Ovary (tissue), 9 donors: ENCODE data around the gene RAD52. TPM values are rescaled to one million over a fixed set of nuclear protein-coding genes. Genes with fewer than 3 reads are reported as not detected.

Experiments used
- DNase-seq, 5 donors: peaks; one replicate each; pipeline ENCODE4 v3.0.0-alpha.2; 2019 to 2020
- H3K27ac ChIP-seq, 2 donors: fragments of 200-600 bp; one replicate each; pipeline versions ENCODE4 v1.5.1 to v1.8.0; 2019 to 2022
- H3K27me3 ChIP-seq: fragments of 200-600 bp; one replicate; pipeline ENCODE4 v1.8.0; 2022
- H3K36me3 ChIP-seq: fragments of 200-600 bp; sonication (generic); one replicate; pipeline ENCODE4 v1.5.1; 2019
- H3K4me1 ChIP-seq: one replicate; pipeline ENCODE4 v1.8.1; 2013; ENCODE audit warnings: mild to moderate bottlenecking, moderate library complexity; ENCODE audit not compliant: insufficient read depth
- H3K4me3 ChIP-seq: fragments of 200-600 bp; sonication (generic); one replicate; pipeline ENCODE4 v1.5.1; 2017
- H3K9me3 ChIP-seq, 2 donors: fragments of 200-600 bp in 1 of 2; sonication (generic) in 1 of 2; one replicate each; pipeline versions ENCODE4 v1.5.1 to v1.8.1; 2013 to 2019; ENCODE audit warnings: mild to moderate bottlenecking in 1 of 2, moderate library complexity in 1 of 2
- EP300 ChIP-seq: sonication (generic); formaldehyde crosslinking; IDR thresholded peaks from one replicate; pipeline ENCODE4 v1.6.1; 2017; ENCODE audit warnings: antibody characterized with exemption
- POLR2A ChIP-seq: fragments of 450-650 bp; IDR thresholded peaks from one replicate; pipeline ENCODE4 v1.6.1; 2017; ENCODE audit warnings: antibody characterized with exemption, mild to moderate bottlenecking, moderate library complexity
- WGBS, 3 donors: extraction: QIAGEN DNeasy Blood & Tissue Kit in 1 of 3; methylation state at CpG; one replicate each; pipeline versions ENCODE4 v1.1.5 to v1.1.7; 2013 to 2017; 5-methylcytosine and 5-hydroxymethylcytosine counted together
- intact Hi-C, 4 donors: fragments of 100-400 bp; cut with DNase I; formaldehyde crosslinking; loops; one replicate each; pipeline versions ENCODE4 v1.11.0 to v1.15.1; 2022 to 2023
- polyA plus RNA-seq, 2 donors: library from polyadenylated mRNA; stranded (reverse); fragments of 200-250 nt in 1 of 2; fragments of 350-450 nt in 1 of 2; fragmentation: Illumina TruSeq in 1 of 2; extraction: RNeasy Lipid Tissue Mini Kit (QIAGEN cat#74804) in 1 of 2; gene quantifications; one replicate each; pipeline ENCODE4 v1.2.3, GENCODE V29; 2013 to 2014
- total RNA-seq, 7 donors: library from RNA; depleted of rRNA in 2 of 7; stranded (reverse); fragments of >200 nt in 2 of 7; fragmentation: NEBNext Ultra II Directional in 3 of 7; extraction: Animal tissue kit (Norgen Biotek cat#: 25700) in 3 of 7; gene quantifications; one replicate each; pipeline versions ENCODE4 v1.1.0 to v1.2.4, GENCODE V29; 2016 to 2023
- TF ChIP-seq, protein P1 (sequence below), 3 donors: fragments of 450-650 bp in 2 of 3; fragments of 200-600 bp in 1 of 3; IDR thresholded peaks; one replicate each; pipeline versions ENCODE4 v1.5.1 to v1.8.0; 2016 to 2022; ENCODE audit warnings: antibody characterized with exemption in 3 of 3, mild to moderate bottlenecking in 1 of 3
- donor health status: DM: no; HTN: no; CAD: no; lungs with moderate emphysema.
- donor health status: DM: no; HTN: no; CAD: no.
- donor health status: Bipolar disorder and iron deficiency.
- donor health status: DM: yes; HTN: yes; CAD: no.
- donor health status: DM: no; HTN: no; CAD: no.
- donor health status: DM: yes; HTN: yes; CAD: no.

RAD52 gene
- total and polyA plus RNA-seq, 9 donors = 8.9 to 20.2 (median 13.0) TPM

DNA sequence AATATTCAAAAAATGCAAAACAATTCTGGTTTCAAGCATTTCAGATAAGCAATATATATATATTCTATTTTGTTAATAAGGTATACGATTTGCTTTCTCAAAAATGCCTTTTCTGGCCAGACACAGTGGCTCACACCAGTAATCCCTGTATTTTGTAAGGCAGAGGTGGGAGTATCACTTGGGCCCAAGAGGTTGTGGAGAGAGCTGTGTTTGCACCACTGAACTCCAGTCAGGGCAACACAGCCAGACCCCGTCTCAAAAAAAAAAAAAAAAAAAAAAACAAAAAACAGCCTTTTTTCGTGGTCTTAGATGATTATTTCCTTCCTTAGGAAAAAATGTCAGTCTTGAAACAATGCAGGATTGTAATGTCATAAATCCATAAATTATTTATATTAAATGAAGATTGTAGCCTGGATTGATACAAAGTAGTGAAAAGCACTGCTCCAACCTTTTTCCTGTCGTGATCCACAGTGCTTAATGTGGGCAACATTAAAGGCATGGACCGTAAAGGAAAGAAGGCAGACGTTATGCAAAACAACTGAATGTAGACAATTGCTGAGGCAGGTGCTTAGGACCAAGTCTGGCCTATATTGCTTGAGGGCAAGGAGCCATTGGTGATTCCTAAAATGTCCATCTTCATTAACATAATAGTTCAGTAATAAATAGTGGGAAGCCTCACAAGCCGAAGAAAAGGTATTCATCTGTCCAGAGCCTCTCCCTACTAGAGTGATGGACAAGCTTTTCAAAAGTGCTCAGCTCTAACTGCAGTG is 36.8 kb downstream of the RAD52 start:
- Histone ChIP-seq H3K4me3 (no peak overlapping the region), H3K27me3 (no peaks in the 10 kb centered on the region), H3K36me3 (no peaks in the 10 kb centered on the region), H3K4me1 (peaks cover 3% of the 10 kb centered on the region), H3K9me3 (no peaks in the 10 kb centered on the region), H3K27ac (no peak overlapping the region)
- TF ChIP-seq POLR2A = no peak
- TF ChIP-seq, protein P1, sequence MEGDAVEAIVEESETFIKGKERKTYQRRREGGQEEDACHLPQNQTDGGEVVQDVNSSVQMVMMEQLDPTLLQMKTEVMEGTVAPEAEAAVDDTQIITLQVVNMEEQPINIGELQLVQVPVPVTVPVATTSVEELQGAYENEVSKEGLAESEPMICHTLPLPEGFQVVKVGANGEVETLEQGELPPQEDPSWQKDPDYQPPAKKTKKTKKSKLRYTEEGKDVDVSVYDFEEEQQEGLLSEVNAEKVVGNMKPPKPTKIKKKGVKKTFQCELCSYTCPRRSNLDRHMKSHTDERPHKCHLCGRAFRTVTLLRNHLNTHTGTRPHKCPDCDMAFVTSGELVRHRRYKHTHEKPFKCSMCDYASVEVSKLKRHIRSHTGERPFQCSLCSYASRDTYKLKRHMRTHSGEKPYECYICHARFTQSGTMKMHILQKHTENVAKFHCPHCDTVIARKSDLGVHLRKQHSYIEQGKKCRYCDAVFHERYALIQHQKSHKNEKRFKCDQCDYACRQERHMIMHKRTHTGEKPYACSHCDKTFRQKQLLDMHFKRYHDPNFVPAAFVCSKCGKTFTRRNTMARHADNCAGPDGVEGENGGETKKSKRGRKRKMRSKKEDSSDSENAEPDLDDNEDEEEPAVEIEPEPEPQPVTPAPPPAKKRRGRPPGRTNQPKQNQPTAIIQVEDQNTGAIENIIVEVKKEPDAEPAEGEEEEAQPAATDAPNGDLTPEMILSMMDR (IDR thresholded peaks at IDR 0.05) = no peak
- TF ChIP-seq EP300 = no peak
- DNase-seq = no peak
- intact Hi-C loops = no loop called here
- WGBS, 3 donors = 76 to 78% (median 78%) methylated on average over 7 of the region's 7 CpGs

DNA sequence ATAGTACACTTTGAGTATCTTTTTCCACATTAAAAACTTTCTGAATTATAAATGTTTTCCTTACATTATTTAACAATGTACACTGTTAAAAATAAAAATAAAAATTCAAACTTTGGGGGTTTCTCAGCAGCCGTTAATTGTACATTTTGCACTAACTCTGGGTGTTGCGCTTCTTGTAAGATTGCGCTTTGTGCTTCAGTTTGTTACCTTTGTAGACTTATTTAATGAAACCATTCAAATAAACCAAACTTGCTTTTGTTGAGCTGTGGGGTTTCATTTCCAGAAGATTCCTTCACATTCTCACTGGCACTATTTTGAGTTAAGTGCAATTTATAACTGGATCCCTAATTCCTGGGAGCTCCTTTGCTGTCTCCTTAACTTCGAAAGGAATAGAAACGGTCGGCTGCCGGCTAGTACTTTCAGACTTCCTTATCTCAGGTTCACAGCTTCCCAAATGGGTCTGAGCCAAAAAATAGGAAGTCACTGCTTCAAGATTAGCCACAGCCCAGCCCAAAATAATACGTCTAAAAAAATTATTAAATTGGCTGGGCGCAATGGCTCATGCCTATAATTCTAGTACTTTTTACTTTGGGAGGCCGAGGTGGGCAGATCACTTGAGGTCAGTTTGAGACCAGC is 38.2 kb downstream of the RAD52 start:
- H3K9me3 ChIP-seq = no peaks in the 10 kb centered on the region
- H3K36me3 ChIP-seq = no peaks in the 10 kb centered on the region
- intact Hi-C loops = no loop called here
- no peak overlapping the region for H3K27ac ChIP-seq
- DNase-seq = no peak
- TF ChIP-seq, protein P1 (IDR thresholded peaks at IDR 0.05) = no peak
- TF ChIP-seq EP300 (no peak), POLR2A (no peak)
- WGBS, 3 donors = 46 to 50% (median 48%) methylated on average over 10 of the region's 10 CpGs
- H3K27me3 ChIP-seq = no peaks in the 10 kb centered on the region
- H3K4me3 ChIP-seq = no peak overlapping the region
- H3K4me1 ChIP-seq = peaks cover 3% of the 10 kb centered on the region

DNA sequence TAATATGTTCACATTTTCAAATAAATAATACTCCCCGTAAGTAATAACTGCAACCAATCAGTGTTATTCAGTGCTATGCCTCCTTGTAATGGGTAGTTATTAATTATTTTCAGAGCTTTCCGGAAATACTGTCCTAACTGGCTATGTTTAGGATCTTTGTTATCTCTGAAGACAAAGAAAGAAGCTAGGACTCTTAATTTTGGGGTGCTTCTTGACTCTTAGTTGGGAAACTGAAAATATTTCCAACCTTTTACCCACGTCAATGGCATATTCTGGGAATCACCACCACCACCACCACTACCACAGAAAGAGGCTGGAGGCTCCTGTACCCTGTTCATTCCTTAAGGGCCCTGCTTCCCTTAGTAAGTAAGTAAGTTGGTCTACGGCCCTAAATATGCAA is 39.1 kb downstream of the RAD52 start:
- WGBS, 3 donors = 69 to 74% (median 72%) methylated on average over 4 of the region's 4 CpGs

DNA sequence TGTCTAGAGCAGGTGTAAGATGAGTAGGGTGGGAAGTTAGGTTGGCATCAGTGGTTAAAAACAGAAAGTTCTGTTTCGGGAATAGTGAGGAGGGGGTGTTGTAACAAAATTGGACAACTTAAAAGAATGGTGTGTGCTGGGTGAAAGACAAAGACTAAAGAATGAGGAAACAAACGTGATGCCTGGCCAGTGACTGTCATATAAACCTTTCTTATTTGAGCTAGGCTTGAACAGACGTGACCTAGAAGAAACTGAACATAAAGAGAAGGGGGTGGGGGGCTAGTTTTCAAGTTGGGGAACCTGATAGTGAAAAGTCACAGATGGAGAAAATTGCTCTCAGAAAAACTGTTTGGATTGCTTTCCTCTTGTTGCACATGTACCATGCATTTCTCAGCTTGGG is 39.6 kb downstream of the RAD52 start:
- Histone ChIP-seq H3K4me1 (peaks cover 3% of the 10 kb centered on the region), H3K27ac (no peak overlapping the region), H3K27me3 (no peaks in the 10 kb centered on the region), H3K4me3 (no peak overlapping the region), H3K9me3 (no peaks in the 10 kb centered on the region), H3K36me3 (no peaks in the 10 kb centered on the region)
- WGBS, 3 donors = 82 to 91% (median 86%) methylated on average over 3 of the region's 3 CpGs
- no peak for DNase-seq
- TF ChIP-seq POLR2A = no peak
- intact Hi-C loops = no loop called here

More for the DNA sequence above, 39.1 kb downstream of the RAD52 start:
- Histone ChIP-seq H3K27me3 (no peaks in the 10 kb centered on the region), H3K4me1 (peaks cover 3% of the 10 kb centered on the region), H3K27ac (no peak overlapping the region), H3K36me3 (no peaks in the 10 kb centered on the region), H3K9me3 (no peaks in the 10 kb centered on the region), H3K4me3 (no peak overlapping the region)
- no peak for DNase-seq
- intact Hi-C loops = no loop called here
- TF ChIP-seq POLR2A = no peak
- TF ChIP-seq, protein P1 (IDR thresholded peaks at IDR 0.05) = no peak
- TF ChIP-seq EP300 = no peak
